GM23338 (cell line): Measurements from ENCODE around the gene DDAH2. TPM values are rescaled to one million over a fixed set of nuclear protein-coding genes. Genes with fewer than 3 reads are reported as not detected.

Experiments used
- ATAC-seq: fragments of 200-7000 bp; cut with Tn5 transposase; 3 replicates; pipeline ENCODE4 v1.9.1; 2020
- DNase-seq: peaks from one replicate; pipeline ENCODE4 v3.0.0-alpha.2; 2015; ENCODE audit warnings: low spot score
- H2AFZ ChIP-seq: fragments of 200-600 bp; sonication (generic); 2 replicates; pipeline ENCODE4 v1.8.0; 2016; ENCODE audit warnings: antibody characterized with exemption, mild to moderate bottlenecking, moderate library complexity
- H3F3A ChIP-seq: fragments of 200-600 bp; sonication (generic); replicated peaks from 2 replicates; pipeline ENCODE4 v1.8.0; 2017; ENCODE audit warnings: antibody characterized with exemption, mixed run types, low read depth
- H3K27ac ChIP-seq: fragments of 200-600 bp; sonication (generic); 2 replicates; pipeline ENCODE4 v1.6.1; 2016; ENCODE audit warnings: low read depth
- H3K27me3 ChIP-seq: fragments of 200-600 bp; sonication (generic); 2 replicates; pipeline ENCODE4 v1.8.0; 2016; ENCODE audit warnings: mild to moderate bottlenecking, mixed run types, moderate library complexity; ENCODE audit not compliant: insufficient read depth
- H3K36me3 ChIP-seq: fragments of 200-600 bp; sonication (generic); 2 replicates; pipeline ENCODE4 v1.8.0; 2016; ENCODE audit warnings: mild to moderate bottlenecking; ENCODE audit not compliant: insufficient read depth
- H3K4me1 ChIP-seq: fragments of 200-600 bp; sonication (generic); 2 replicates; pipeline ENCODE4 v1.8.0; 2016; ENCODE audit warnings: mild to moderate bottlenecking, moderate library complexity; ENCODE audit not compliant: insufficient read depth
- H3K4me2 ChIP-seq: fragments of 200-600 bp; sonication (generic); 2 replicates; pipeline ENCODE4 v1.7.1; 2017; ENCODE audit warnings: mixed run types
- H3K4me3 ChIP-seq: fragments of 200-600 bp; sonication (generic); 2 replicates; pipeline ENCODE4 v1.6.1; 2016; ENCODE audit warnings: mixed run types
- H3K79me2 ChIP-seq: fragments of 200-600 bp; sonication (generic); replicated peaks from 2 replicates; pipeline ENCODE4 v1.8.0; 2017; ENCODE audit warnings: mild to moderate bottlenecking; ENCODE audit not compliant: insufficient read depth
- H3K9me2 ChIP-seq: fragments of 200-600 bp; sonication (generic); 2 replicates; pipeline ENCODE4 v1.8.0; 2017; ENCODE audit not compliant: insufficient read depth
- H4K20me1 ChIP-seq: fragments of 200-600 bp; sonication (generic); replicated peaks from 2 replicates; pipeline ENCODE4 v1.8.0; 2017; ENCODE audit warnings: mild to moderate bottlenecking; ENCODE audit not compliant: insufficient read depth
- H3K27ac Mint-ChIP-seq: 2 replicates; pipeline ENCODE4 v1.8.0; 2020; ENCODE audit warnings: inconsistent platforms, mild to moderate bottlenecking, moderate library complexity, mixed read lengths
- H3K27me3 Mint-ChIP-seq: 3 replicates; pipeline ENCODE4 v1.8.0; 2022; ENCODE audit warnings: low read depth, mild to moderate bottlenecking, moderate library complexity, mixed read lengths, inconsistent platforms; ENCODE audit not compliant: insufficient read depth, poor library complexity
- H3K36me3 Mint-ChIP-seq: 3 replicates; pipeline ENCODE4 v1.8.0; 2021; ENCODE audit warnings: low read depth, mild to moderate bottlenecking, inconsistent platforms, moderate library complexity, mixed read lengths
- H3K4me1 Mint-ChIP-seq: 3 replicates; pipeline ENCODE4 v1.8.0; 2020; ENCODE audit warnings: mild to moderate bottlenecking, inconsistent platforms, mixed read lengths
- H3K4me3 Mint-ChIP-seq: 3 replicates; pipeline ENCODE4 v1.8.0; 2021; ENCODE audit warnings: moderate library complexity, mild to moderate bottlenecking, inconsistent platforms, mixed read lengths
- H3K9me3 Mint-ChIP-seq: 3 replicates; pipeline ENCODE4 v1.8.0; 2020; ENCODE audit warnings: moderate library complexity, mild to moderate bottlenecking, inconsistent platforms, mixed read lengths
- CTCF ChIP-seq, 2 experiments: fragments of 200-600 bp in 1 of 2; sonication (generic) in 1 of 2; conservative IDR thresholded peaks; 2 replicates each; pipeline versions ENCODE4 v1.5.1 to v1.6.1; 2016 to 2017; ENCODE audit warnings: antibody characterized with exemption in 2 of 2, low read depth in 2 of 2, mild to moderate bottlenecking in 2 of 2, moderate library complexity in 1 of 2
- EZH2phosphoT487 ChIP-seq: fragments of 200-600 bp; sonication (generic); IDR thresholded peaks from one replicate; pipeline ENCODE4 v1.8.1; 2018; ENCODE audit warnings: antibody characterized with exemption; ENCODE audit not compliant: unreplicated experiment
- JUNB ChIP-seq: IDR thresholded peaks from one replicate; pipeline ENCODE4 v1.6.1; 2016; ENCODE audit warnings: antibody characterized with exemption; ENCODE audit not compliant: unreplicated experiment
- POLR2AphosphoS5 ChIP-seq: IDR thresholded peaks from 2 replicates; pipeline ENCODE4 v1.6.1; 2016; ENCODE audit warnings: antibody characterized with exemption, low read depth
- REST ChIP-seq: IDR thresholded peaks from one replicate; pipeline ENCODE4 v1.6.1; 2018; ENCODE audit warnings: antibody characterized with exemption; ENCODE audit not compliant: unreplicated experiment
- polyA plus RNA-seq: library from polyadenylated mRNA; unstranded; fragments of >200 nt; fragmentation: Nextera tagmentation; extraction: Ambion mirVana; gene quantifications from 2 replicates; pipeline ENCODE4 v1.2.1, GENCODE V29; 2016
- total RNA-seq: library from RNA; depleted of rRNA; stranded (reverse); fragments of >200 nt; shearing (Covaris generic); gene quantifications from 2 replicates; pipeline ENCODE4 v1.2.3, GENCODE V29; 2014
- TF ChIP-seq, protein P1 (sequence below): IDR thresholded peaks from 2 replicates; pipeline ENCODE4 v1.6.1; 2016; ENCODE audit warnings: antibody characterized with exemption

The DDAH2 gene
- total and polyA plus RNA-seq, 2 experiments from 2014 or later = 58.7 to 65.1 TPM

GRCh38 chr6:31713465-31713864 is 15.6 kb downstream of the DDAH2 start (continued):
- no peak for TF ChIP-seq REST
- no peak for TF ChIP-seq EZH2phosphoT487
- no peak for TF ChIP-seq POLR2AphosphoS5
- TF ChIP-seq, protein P1, sequence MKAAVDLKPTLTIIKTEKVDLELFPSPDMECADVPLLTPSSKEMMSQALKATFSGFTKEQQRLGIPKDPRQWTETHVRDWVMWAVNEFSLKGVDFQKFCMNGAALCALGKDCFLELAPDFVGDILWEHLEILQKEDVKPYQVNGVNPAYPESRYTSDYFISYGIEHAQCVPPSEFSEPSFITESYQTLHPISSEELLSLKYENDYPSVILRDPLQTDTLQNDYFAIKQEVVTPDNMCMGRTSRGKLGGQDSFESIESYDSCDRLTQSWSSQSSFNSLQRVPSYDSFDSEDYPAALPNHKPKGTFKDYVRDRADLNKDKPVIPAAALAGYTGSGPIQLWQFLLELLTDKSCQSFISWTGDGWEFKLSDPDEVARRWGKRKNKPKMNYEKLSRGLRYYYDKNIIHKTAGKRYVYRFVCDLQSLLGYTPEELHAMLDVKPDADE = no peak

GRCh38 chr6:31712296-31712695 is 16.8 kb downstream of the DDAH2 start:
- H3K36me3 Mint-ChIP-seq = no peaks in the 10 kb centered on the region

More at GRCh38 chr6:31712296-31712695, 16.8 kb downstream of the DDAH2 start:
- H3K36me3 ChIP-seq = no peaks in the 10 kb centered on the region
- no peak overlapping the region for H3K27ac ChIP-seq
- no peak overlapping the region for H3K4me2 ChIP-seq
- peaks cover 18% of the 10 kb centered on the region for H3K27me3 Mint-ChIP-seq
- no peak overlapping the region for H2AFZ ChIP-seq
- H4K20me1 ChIP-seq = no peaks in the 10 kb centered on the region
- no peaks in the 10 kb centered on the region for H3F3A ChIP-seq
- H3K27me3 ChIP-seq = no peaks in the 10 kb centered on the region
- H3K9me3 Mint-ChIP-seq = no peaks in the 10 kb centered on the region
- TF ChIP-seq JUNB (no peak), CTCF (conservative IDR thresholded peaks at IDR 0.05; ENCODE audit: low read depth in 2 of 2) (0 out of 4 replicates have a peak, but pooled peaks of 1 of the 2 experiments have one; percentile 18)
- no peaks in the 10 kb centered on the region for H3K9me2 ChIP-seq
- H3K4me1 Mint-ChIP-seq = peaks cover 26% of the 10 kb centered on the region
- H3K27ac Mint-ChIP-seq = no peak overlapping the region
- peaks cover 20% of the 10 kb centered on the region for H3K4me1 ChIP-seq
- ATAC-seq (no peak), DNase-seq (no peak)
- no peak overlapping the region for H3K4me3 ChIP-seq
- no peaks in the 10 kb centered on the region for H3K79me2 ChIP-seq
- H3K4me3 Mint-ChIP-seq = no peak overlapping the region
